ENCODE measurements around the gene STAT5B. TPM values are rescaled to one million over a fixed set of nuclear protein-coding genes. Genes with fewer than 3 reads are reported as not detected.

STAT5B gene
- total RNA-seq, 1 donor from 2014 or later, result 23.1 TPM

- Histone ChIP-seq H3K4me2 (ENCODE audit: low read length) (no peak overlapping the region), H3K9me3 (ENCODE audit: insufficient read depth, low read depth, low read length) (no peaks in the 10 kb centered on the region), H3K27me3 (ENCODE audit: insufficient read depth, low read length) (no peaks in the 10 kb centered on the region), H3K79me2 (ENCODE audit: insufficient read depth, low read length) (peaks cover 86% of the 10 kb centered on the region), H4K20me1 (ENCODE audit: insufficient read depth, low read length) (peaks cover 9% of the 10 kb centered on the region), H2AFZ (ENCODE audit: low read depth, low read length) (no peak overlapping the region), H3K27ac (ENCODE audit: low read depth, low read length) (peak overlapping the region; percentile 13), H3K36me3 (ENCODE audit: insufficient read depth, low read length) (no peaks in the 10 kb centered on the region), H3K4me1 (ENCODE audit: insufficient read depth, low read length) (peaks cover 32% of the 10 kb centered on the region), H3K4me3 (ENCODE audit: insufficient read depth, low read depth, low read length) (no peak overlapping the region), H3K9ac (ENCODE audit: low read length) (no peak overlapping the region)
- H3K36me3 Mint-ChIP-seq (ENCODE audit: low read depth, unreplicated experiment), result peaks cover 5% of the 10 kb centered on the region
- H3K4me1 Mint-ChIP-seq (ENCODE audit: low read depth, unreplicated experiment), result peaks cover 6% of the 10 kb centered on the region
- no peak overlapping the region for H3K4me3 Mint-ChIP-seq (ENCODE audit: unreplicated experiment)
- H3K27me3 Mint-ChIP-seq (ENCODE audit: low read depth, unreplicated experiment), result no peaks in the 10 kb centered on the region
- FAIRE-seq (no peak), DNase-seq (ENCODE audit: low read depth) (no peak)
- H3K9me3 Mint-ChIP-seq (ENCODE audit: unreplicated experiment), result peaks cover 4% of the 10 kb centered on the region
- TF ChIP-seq CTCF (IDR thresholded peaks at IDR 0.05; ENCODE audit: insufficient read depth, low read depth, low read length), result no peak
- no peak overlapping the region for H3K27ac Mint-ChIP-seq (ENCODE audit: unreplicated experiment)
Observed at GRCh38 chr17:42249681-42250446, 26.3 kb downstream of the STAT5B start.

- TF ChIP-seq CTCF (IDR thresholded peaks at IDR 0.05; ENCODE audit: insufficient read depth, low read depth, low read length) (no peak), EZH2 (IDR thresholded peaks at IDR 0.05; ENCODE audit: insufficient read depth, low read length) (no peak)
- Histone ChIP-seq H3K9me3 (ENCODE audit: insufficient read depth, low read depth, low read length) (no peaks in the 10 kb centered on the region), H2AFZ (ENCODE audit: low read depth, low read length) (peak overlapping the region; percentile 50), H3K79me2 (ENCODE audit: insufficient read depth, low read length) (peaks cover 88% of the 10 kb centered on the region), H3K9ac (ENCODE audit: low read length) (peak overlapping the region; percentile 60), H3K27me3 (ENCODE audit: insufficient read depth, low read length) (no peaks in the 10 kb centered on the region), H4K20me1 (ENCODE audit: insufficient read depth, low read length) (peaks cover 13% of the 10 kb centered on the region), H3K4me3 (ENCODE audit: insufficient read depth, low read depth, low read length) (peak overlapping the region; percentile 9), H3K36me3 (ENCODE audit: insufficient read depth, low read length) (no peaks in the 10 kb centered on the region), H3K27ac (ENCODE audit: low read depth, low read length) (peak overlapping the region; percentile 52), H3K4me1 (ENCODE audit: insufficient read depth, low read length) (peaks cover 30% of the 10 kb centered on the region), H3K4me2 (ENCODE audit: low read length) (peak overlapping the region; percentile 77)
- H3K27ac Mint-ChIP-seq (ENCODE audit: unreplicated experiment), result no peak overlapping the region
- peaks cover 4% of the 10 kb centered on the region for H3K9me3 Mint-ChIP-seq (ENCODE audit: unreplicated experiment)
- H3K36me3 Mint-ChIP-seq (ENCODE audit: low read depth, unreplicated experiment), result peaks cover 5% of the 10 kb centered on the region
- no peak for FAIRE-seq
- H3K4me1 Mint-ChIP-seq (ENCODE audit: low read depth, unreplicated experiment), result peaks cover 6% of the 10 kb centered on the region
- H3K27me3 Mint-ChIP-seq (ENCODE audit: low read depth, unreplicated experiment), result no peaks in the 10 kb centered on the region
- peak; percentile 92 for DNase-seq (ENCODE audit: low read depth)
- no peak overlapping the region for H3K4me3 Mint-ChIP-seq (ENCODE audit: unreplicated experiment)
Observed at GRCh38 chr17:42248351-42249179, 27.6 kb downstream of the STAT5B start.

Measured in astrocyte (in vitro differentiated cells and primary cell).